Uterus (tissue), 4 donors: ENCODE data around the gene RBM22. TPM values are rescaled to one million over a fixed set of nuclear protein-coding genes. Genes with fewer than 3 reads are reported as not detected.

Experiments used
- DNase-seq, 2 donors: peaks; one replicate each; pipeline ENCODE4 v3.0.0-alpha.2; 2019 to 2020
- H3K27ac ChIP-seq, 2 donors: fragments of 200-600 bp; sonication (generic); 1 replicate in 1 of 2; 2 replicates in 1 of 2; pipeline ENCODE4 v1.5.1; 2016 to 2018
- H3K27me3 ChIP-seq, 2 donors: fragments of 200-600 bp; sonication (generic); one replicate each; pipeline ENCODE4 v1.5.1; 2018 to 2019; ENCODE audit warnings: control low read depth in 1 of 2
- H3K36me3 ChIP-seq, 2 donors: fragments of 200-600 bp; sonication (generic); one replicate each; pipeline ENCODE4 v1.5.1; 2019; ENCODE audit warnings: control low read depth in 1 of 2
- H3K4me1 ChIP-seq, 2 donors: fragments of 200-600 bp; sonication (generic); one replicate each; pipeline ENCODE4 v1.5.1; 2018 to 2019; ENCODE audit warnings: control low read depth in 1 of 2
- H3K4me3 ChIP-seq, 2 donors: fragments of 200-600 bp; sonication (generic); 1 replicate in 1 of 2; 2 replicates in 1 of 2; pipeline ENCODE4 v1.5.1; 2018 to 2019; ENCODE audit warnings: mild to moderate bottlenecking in 1 of 2
- H3K9me3 ChIP-seq, 2 donors: fragments of 200-600 bp; sonication (generic); one replicate each; pipeline ENCODE4 v1.5.1; 2019; ENCODE audit warnings: control low read depth in 1 of 2
- POLR2A ChIP-seq, 2 donors: fragments of 450-650 bp; IDR thresholded peaks; one replicate each; pipeline ENCODE4 v1.6.1; 2016; ENCODE audit warnings: antibody characterized with exemption in 2 of 2, mild to moderate bottlenecking in 1 of 2, moderate library complexity in 1 of 2
- intact Hi-C: fragments of 100-400 bp; cut with DNase I; formaldehyde crosslinking; loops from one replicate; pipeline ENCODE4 v1.15.1; 2023; ENCODE audit warnings: low total_unique reads
- total RNA-seq, 4 donors: library from RNA; depleted of rRNA in 3 of 4; stranded (reverse); fragments of >200 nt in 3 of 4; gene quantifications; one replicate each; pipeline versions ENCODE4 v1.1.0 to v1.2.4, GENCODE V29; 2014 to 2023
- TF ChIP-seq, protein P1 (sequence below), 4 experiments: fragments of 200-600 bp in 2 of 4; fragments of 450-650 bp in 2 of 4; sonication (generic) in 2 of 4; IDR thresholded peaks; one replicate each; pipeline ENCODE4 v1.5.1; 2016 to 2019; ENCODE audit warnings: antibody characterized with exemption in 4 of 4, mild to moderate bottlenecking in 2 of 4, moderate library complexity in 1 of 4
- donor health status: DM: yes; HTN: yes; CAD: no.

The RBM22 gene
- total RNA-seq, 4 donors from 2014 or later = 38.2 to 58.4 (median 43.2) TPM

DNA sequence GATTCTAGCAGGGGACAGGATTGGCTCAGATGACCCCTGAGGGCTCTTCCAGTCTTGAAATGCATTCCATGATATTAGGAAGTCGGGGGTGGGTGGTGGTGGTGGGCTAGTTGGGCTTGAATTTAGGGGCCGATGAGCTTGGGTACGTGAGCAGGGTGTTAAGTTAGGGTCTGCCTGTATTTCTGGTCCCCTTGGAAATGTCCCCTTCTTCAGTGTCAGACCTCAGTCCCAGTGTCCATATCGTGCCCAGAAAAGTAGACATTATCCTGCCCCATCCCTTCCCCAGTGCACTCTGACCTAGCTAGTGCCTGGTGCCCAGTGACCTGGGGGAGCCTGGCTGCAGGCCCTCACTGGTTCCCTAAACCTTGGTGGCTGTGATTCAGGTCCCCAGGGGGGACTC lies 42.7 kb downstream of the RBM22 start:
- Histone ChIP-seq H3K9me3 (no peaks in the 10 kb centered on the region), H3K36me3 (no peaks in the 10 kb centered on the region), H3K27ac (peak overlapping the region in 1 of 2 donors; percentile 78), H3K4me1 (peaks cover 0 to 7% of the 10 kb centered on the region in 2 donors), H3K4me3 (no peak overlapping the region), H3K27me3 (no peaks in the 10 kb centered on the region)
- intact Hi-C loops = loop anchor here (5.0 kb wide), 1 partner anchor 66 kb away; no protein-coding TSS in a partner anchor
- TF ChIP-seq, protein P1, sequence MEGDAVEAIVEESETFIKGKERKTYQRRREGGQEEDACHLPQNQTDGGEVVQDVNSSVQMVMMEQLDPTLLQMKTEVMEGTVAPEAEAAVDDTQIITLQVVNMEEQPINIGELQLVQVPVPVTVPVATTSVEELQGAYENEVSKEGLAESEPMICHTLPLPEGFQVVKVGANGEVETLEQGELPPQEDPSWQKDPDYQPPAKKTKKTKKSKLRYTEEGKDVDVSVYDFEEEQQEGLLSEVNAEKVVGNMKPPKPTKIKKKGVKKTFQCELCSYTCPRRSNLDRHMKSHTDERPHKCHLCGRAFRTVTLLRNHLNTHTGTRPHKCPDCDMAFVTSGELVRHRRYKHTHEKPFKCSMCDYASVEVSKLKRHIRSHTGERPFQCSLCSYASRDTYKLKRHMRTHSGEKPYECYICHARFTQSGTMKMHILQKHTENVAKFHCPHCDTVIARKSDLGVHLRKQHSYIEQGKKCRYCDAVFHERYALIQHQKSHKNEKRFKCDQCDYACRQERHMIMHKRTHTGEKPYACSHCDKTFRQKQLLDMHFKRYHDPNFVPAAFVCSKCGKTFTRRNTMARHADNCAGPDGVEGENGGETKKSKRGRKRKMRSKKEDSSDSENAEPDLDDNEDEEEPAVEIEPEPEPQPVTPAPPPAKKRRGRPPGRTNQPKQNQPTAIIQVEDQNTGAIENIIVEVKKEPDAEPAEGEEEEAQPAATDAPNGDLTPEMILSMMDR (IDR thresholded peaks at IDR 0.05) = no peak
- no peak for TF ChIP-seq POLR2A (IDR thresholded peaks at IDR 0.05)
- DNase-seq = peak; percentile 9 to 14

DNA sequence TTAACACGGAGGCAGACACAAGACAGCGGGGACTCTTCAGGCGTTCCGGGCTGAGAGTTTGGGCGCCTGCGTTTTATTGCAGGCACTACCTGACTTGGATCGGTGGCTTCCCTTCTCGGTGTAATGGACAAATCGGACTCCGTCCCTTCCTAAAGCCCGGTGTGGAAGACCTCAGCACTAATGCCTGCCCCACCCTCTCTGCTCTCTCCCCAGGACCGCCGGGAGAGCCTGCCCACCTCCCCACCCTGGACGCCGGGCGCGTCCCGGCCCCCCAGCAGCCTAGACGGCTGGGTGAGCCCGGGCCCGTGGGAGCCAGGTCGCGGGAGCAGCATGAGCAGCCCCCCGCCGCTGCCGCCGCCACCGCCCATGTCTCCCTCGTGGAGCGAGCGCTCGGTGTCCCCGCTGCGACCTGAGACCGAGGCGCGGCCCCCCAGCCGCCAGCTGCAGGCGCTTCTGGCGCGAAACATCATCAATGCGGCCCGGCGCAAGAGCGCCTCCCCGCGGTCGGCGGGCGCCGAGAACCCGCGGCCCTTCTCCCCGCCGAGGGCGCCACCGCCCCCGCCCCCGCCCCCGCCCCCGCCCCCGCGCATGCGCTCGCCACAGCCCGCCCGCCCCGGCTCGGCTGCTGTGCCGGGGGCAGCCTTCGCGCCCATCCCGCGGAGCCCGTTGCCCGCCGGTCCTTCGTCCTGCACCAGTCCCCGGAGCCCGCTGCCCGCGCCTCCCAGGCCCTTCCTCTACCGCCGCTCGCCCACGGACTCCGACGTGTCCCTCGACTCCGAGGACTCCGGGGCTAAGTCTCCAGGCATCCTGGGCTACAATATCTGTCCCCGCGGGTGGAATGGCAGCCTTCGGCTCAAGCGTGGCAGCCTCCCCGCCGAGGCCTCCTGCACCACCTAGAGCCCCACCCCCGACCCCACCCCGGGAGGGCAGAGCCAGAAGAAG lies 44.4 kb downstream of the RBM22 start:
- peak overlapping the region; percentile 40 to 45 for H3K4me3 ChIP-seq
- peaks cover 0 to 12% of the 10 kb centered on the region in 2 donors for H3K4me1 ChIP-seq
- no peaks in the 10 kb centered on the region for H3K9me3 ChIP-seq
- no peak for TF ChIP-seq POLR2A (IDR thresholded peaks at IDR 0.05)
- TF ChIP-seq, protein P1 (IDR thresholded peaks at IDR 0.05) = peak; percentile 62 to 88 (median 83)
- no peaks in the 10 kb centered on the region for H3K27me3 ChIP-seq
- DNase-seq = peak; percentile 70 to 88
- intact Hi-C loops = loop anchor here (5.0 kb wide), 1 partner anchor 64 kb away; no protein-coding TSS in a partner anchor
- peak overlapping the region; percentile 78 to 80 for H3K27ac ChIP-seq
- H3K36me3 ChIP-seq = no peaks in the 10 kb centered on the region

DNA sequence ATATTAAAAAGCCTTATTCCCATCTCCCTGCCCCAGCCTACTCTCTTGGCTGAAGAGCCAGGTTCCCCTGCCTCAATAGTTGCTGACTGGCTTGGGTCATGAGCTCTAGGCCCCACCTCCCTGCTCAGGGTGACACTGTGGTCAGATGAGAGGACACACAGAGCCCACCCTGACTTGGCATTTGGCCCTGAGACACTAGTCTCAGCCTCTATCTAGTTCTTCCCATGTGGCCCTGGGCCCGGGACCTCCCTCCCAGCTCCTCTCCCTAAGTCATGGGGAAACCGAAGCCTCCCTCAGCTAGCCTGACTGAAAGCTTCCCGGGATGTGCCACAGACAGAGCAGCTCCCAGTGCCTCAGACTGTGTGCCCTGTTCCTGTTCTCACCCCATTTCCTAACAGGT lies 45.6 kb downstream of the RBM22 start:
- no peaks in the 10 kb centered on the region for H3K36me3 ChIP-seq
- H3K4me1 ChIP-seq = peaks cover 0 to 12% of the 10 kb centered on the region in 2 donors
- peak overlapping the region in 1 of 2 donors; percentile 78 for H3K27ac ChIP-seq
- DNase-seq = no peak
- H3K27me3 ChIP-seq = no peaks in the 10 kb centered on the region
- H3K4me3 ChIP-seq = no peak overlapping the region
- TF ChIP-seq, protein P1 (IDR thresholded peaks at IDR 0.05) = no peak
- H3K9me3 ChIP-seq = no peaks in the 10 kb centered on the region
- intact Hi-C loops = loop anchor here (5.0 kb wide), 1 partner anchor 63 kb away; no protein-coding TSS in a partner anchor

DNA sequence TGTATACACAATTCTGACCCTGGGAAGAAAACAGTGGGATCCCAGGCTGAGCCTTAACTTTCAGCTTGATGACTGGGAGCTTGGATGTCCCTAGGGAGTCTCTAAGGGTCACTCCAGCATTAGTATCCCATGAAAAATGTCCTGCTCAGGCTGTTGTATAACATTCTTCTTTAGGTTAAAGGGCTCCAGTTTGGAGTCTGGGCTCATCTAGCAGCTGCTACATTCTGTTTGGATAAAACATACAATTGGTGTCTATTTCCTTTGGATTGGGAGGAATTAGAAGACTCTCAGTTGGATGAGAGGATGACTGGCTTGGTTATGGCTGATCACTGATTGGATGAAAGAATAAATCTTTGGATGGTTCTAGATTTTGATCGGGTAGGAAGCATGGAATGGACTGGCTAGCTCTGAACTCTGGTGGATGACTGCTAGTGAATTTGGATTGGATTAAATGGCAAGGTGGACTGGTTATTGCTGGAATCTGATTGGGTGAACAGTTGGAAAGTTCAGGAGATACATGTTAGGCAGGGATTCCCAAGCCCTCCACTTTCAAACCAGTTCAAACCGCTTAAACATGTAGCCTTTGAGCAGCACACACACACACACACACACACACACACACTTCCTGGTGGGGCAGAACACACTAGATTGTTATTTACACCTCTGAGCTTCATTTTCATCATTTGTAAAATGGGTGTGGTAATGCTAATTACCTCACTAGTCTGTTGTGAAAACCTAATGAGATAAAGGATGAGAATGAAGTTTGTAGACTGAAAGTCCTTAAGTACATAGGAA lies 46.9 kb downstream of the RBM22 start:
- intact Hi-C loops = no loop called here
- no peak for DNase-seq
- no peak for TF ChIP-seq POLR2A (IDR thresholded peaks at IDR 0.05)
- TF ChIP-seq, protein P1 (IDR thresholded peaks at IDR 0.05) = no peak
- H3K4me3 ChIP-seq = no peak overlapping the region
- H3K4me1 ChIP-seq = peaks cover 0 to 12% of the 10 kb centered on the region in 2 donors
- no peaks in the 10 kb centered on the region for H3K9me3 ChIP-seq
- no peaks in the 10 kb centered on the region for H3K36me3 ChIP-seq
- peak overlapping the region; percentile 32 to 34 for H3K27ac ChIP-seq
- no peaks in the 10 kb centered on the region for H3K27me3 ChIP-seq
